Glutamatergic neuron (in vitro differentiated cells): ENCODE data around the gene MYOF. TPM values are rescaled to one million over a fixed set of nuclear protein-coding genes. Genes with fewer than 3 reads are reported as not detected.

Experiments
- DNase-seq: peaks from one replicate; pipeline ENCODE4 v3.0.0; 2022
- H3K27ac Mint-ChIP-seq: one replicate; pipeline ENCODE4 v1.8.0; 2020; ENCODE audit warnings: mild to moderate bottlenecking, mixed read lengths, inconsistent platforms; ENCODE audit not compliant: unreplicated experiment
- H3K27me3 Mint-ChIP-seq: one replicate; pipeline ENCODE4 v1.8.0; 2020; ENCODE audit warnings: mild to moderate bottlenecking, moderate library complexity, mixed read lengths, inconsistent platforms; ENCODE audit not compliant: unreplicated experiment
- H3K36me3 Mint-ChIP-seq: one replicate; pipeline ENCODE4 v1.8.0; 2020; ENCODE audit warnings: mild to moderate bottlenecking, mixed read lengths, inconsistent platforms; ENCODE audit not compliant: unreplicated experiment
- H3K4me1 Mint-ChIP-seq: one replicate; pipeline ENCODE4 v1.8.0; 2020; ENCODE audit warnings: mild to moderate bottlenecking, low read depth, mixed read lengths, inconsistent platforms; ENCODE audit not compliant: unreplicated experiment
- H3K4me3 Mint-ChIP-seq: one replicate; pipeline ENCODE4 v1.8.0; 2020; ENCODE audit warnings: mild to moderate bottlenecking, mixed read lengths, inconsistent platforms; ENCODE audit not compliant: unreplicated experiment
- H3K9me3 Mint-ChIP-seq: one replicate; pipeline ENCODE4 v1.8.0; 2020; ENCODE audit warnings: mild to moderate bottlenecking, moderate library complexity, mixed read lengths, inconsistent platforms; ENCODE audit not compliant: unreplicated experiment
- CTCF ChIP-seq: fragments of 200-600 bp; sonication (generic); IDR thresholded peaks from one replicate; pipeline ENCODE4 v1.5.0; 2021; ENCODE audit not compliant: partially characterized antibody, unreplicated experiment
- total RNA-seq: library from RNA; stranded (reverse); fragmentation: NEBNext Ultra II Directional; extraction: Animal tissue kit (Norgen Biotek cat#: 25700); gene quantifications from one replicate; pipeline ENCODE4 v1.2.1, GENCODE V29; 2021; ENCODE audit not compliant: unreplicated experiment

The MYOF gene
- total RNA-seq, 1 donor from 2014 or later, result 0.42 TPM

- H3K27me3 Mint-ChIP-seq, result peaks cover 2% of the 10 kb centered on the region
- peaks cover 4% of the 10 kb centered on the region for H3K36me3 Mint-ChIP-seq
- H3K9me3 Mint-ChIP-seq, result no peaks in the 10 kb centered on the region
- no peak for DNase-seq
- no peak overlapping the region for H3K4me3 Mint-ChIP-seq
- H3K4me1 Mint-ChIP-seq, result no peaks in the 10 kb centered on the region
- H3K27ac Mint-ChIP-seq, result no peak overlapping the region
- TF ChIP-seq CTCF, result no peak
Observed at GRCh38 chr10:93413252-93413689, 68.9 kb downstream of the MYOF start.

GRCh38 chr10:93412801-93413200, 69.3 kb downstream of the MYOF start:
- H3K27ac Mint-ChIP-seq, result no peak overlapping the region
- TF ChIP-seq CTCF, result no peak
- H3K36me3 Mint-ChIP-seq, result peaks cover 4% of the 10 kb centered on the region
- DNase-seq, result no peak
- peaks cover 2% of the 10 kb centered on the region for H3K27me3 Mint-ChIP-seq
- H3K9me3 Mint-ChIP-seq, result no peaks in the 10 kb centered on the region
- H3K4me1 Mint-ChIP-seq, result no peaks in the 10 kb centered on the region
- H3K4me3 Mint-ChIP-seq, result no peak overlapping the region

- no peak for TF ChIP-seq CTCF
- Mint-ChIP-seq H3K9me3 (no peaks in the 10 kb centered on the region), H3K27me3 (no peaks in the 10 kb centered on the region), H3K4me1 (no peaks in the 10 kb centered on the region), H3K4me3 (no peak overlapping the region), H3K27ac (no peak overlapping the region), H3K36me3 (peaks cover 4% of the 10 kb centered on the region)
- no peak for DNase-seq
Observed at GRCh38 chr10:93410697-93411348, 71.3 kb downstream of the MYOF start.

- H3K4me3 Mint-ChIP-seq, result no peak overlapping the region
- no peaks in the 10 kb centered on the region for H3K27me3 Mint-ChIP-seq
- no peaks in the 10 kb centered on the region for H3K9me3 Mint-ChIP-seq
- H3K27ac Mint-ChIP-seq, result no peak overlapping the region
- H3K4me1 Mint-ChIP-seq, result no peaks in the 10 kb centered on the region
- TF ChIP-seq CTCF, result no peak
- H3K36me3 Mint-ChIP-seq, result peaks cover 4% of the 10 kb centered on the region
- no peak for DNase-seq
Observed at GRCh38 chr10:93408783-93409182, 73.4 kb downstream of the MYOF start.

- DNase-seq, result no peak
- H3K27ac Mint-ChIP-seq, result no peak overlapping the region
- H3K4me1 Mint-ChIP-seq, result no peaks in the 10 kb centered on the region
- H3K4me3 Mint-ChIP-seq, result no peak overlapping the region
- no peaks in the 10 kb centered on the region for H3K27me3 Mint-ChIP-seq
- TF ChIP-seq CTCF, result no peak
- H3K36me3 Mint-ChIP-seq, result peaks cover 4% of the 10 kb centered on the region
- H3K9me3 Mint-ChIP-seq, result no peaks in the 10 kb centered on the region
Observed at GRCh38 chr10:93406364-93407145, 75.6 kb downstream of the MYOF start.
